DND-41 (cell line): ENCODE results near the gene CTU2.

Experiments
- ATAC-seq: fragments of 200-7000 bp; cut with Tn5 transposase; 3 replicates; pipeline ENCODE4 v1.9.1; 2021; ENCODE audit warnings: low read depth; ENCODE audit not compliant: insufficient read depth
- DNase-seq: peaks from one replicate; pipeline ENCODE4 v3.0.0-alpha.2; 2020
- H2AFZ ChIP-seq: 2 replicates; pipeline ENCODE4 v1.6.0; 2012; ENCODE audit warnings: low read depth, low read length
- H3K27ac ChIP-seq: 2 replicates; pipeline ENCODE4 v1.5.1; 2012; ENCODE audit warnings: low read length, inconsistent platforms
- H3K27me3 ChIP-seq: fragments of 200-600 bp; sonication (generic); 2 replicates; pipeline ENCODE4 v1.6.0; 2012; ENCODE audit warnings: low read length, mild to moderate bottlenecking, inconsistent platforms; ENCODE audit not compliant: insufficient read depth, poor library complexity
- H3K36me3 ChIP-seq: 2 replicates; pipeline ENCODE4 v1.5.1; 2012; ENCODE audit warnings: low read length, inconsistent platforms; ENCODE audit not compliant: insufficient read depth
- H3K4me1 ChIP-seq: 2 replicates; pipeline ENCODE4 v1.5.1; 2012; ENCODE audit warnings: mild to moderate bottlenecking, low read length; ENCODE audit not compliant: insufficient read depth
- H3K4me2 ChIP-seq: 2 replicates; pipeline ENCODE4 v1.6.0; 2012; ENCODE audit warnings: mild to moderate bottlenecking, moderate library complexity, low read length, inconsistent platforms; ENCODE audit not compliant: insufficient read depth
- H3K4me3 ChIP-seq, 2 experiments: fragments of 200-600 bp in 1 of 2; shearing (Covaris generic) in 1 of 2; 2 replicates each; pipeline ENCODE4 v1.5.1; 2012 to 2016; ENCODE audit warnings: inconsistent platforms in 2 of 2, low read length in 2 of 2, mild to moderate bottlenecking in 2 of 2, low read depth in 1 of 2, moderate library complexity in 1 of 2
- H3K79me2 ChIP-seq: 2 replicates; pipeline ENCODE4 v1.6.0; 2012; ENCODE audit warnings: low read length, inconsistent platforms; ENCODE audit not compliant: insufficient read depth
- H3K9ac ChIP-seq: 2 replicates; pipeline ENCODE4 v1.6.0; 2012; ENCODE audit warnings: low read depth, mild to moderate bottlenecking, inconsistent platforms, low read length, moderate library complexity
- H3K9me3 ChIP-seq: 2 replicates; pipeline ENCODE4 v1.5.1; 2012; ENCODE audit warnings: low read length, moderate library complexity, mild to moderate bottlenecking, inconsistent platforms; ENCODE audit not compliant: insufficient read depth, severe bottlenecking
- H4K20me1 ChIP-seq: 2 replicates; pipeline ENCODE4 v1.6.0; 2012; ENCODE audit warnings: low read length; ENCODE audit not compliant: insufficient read depth
- CTCF ChIP-seq: IDR thresholded peaks from 2 replicates; pipeline ENCODE4 v1.5.1; 2012; ENCODE audit warnings: borderline replicate concordance, low read length, moderate library complexity, mild to moderate bottlenecking; ENCODE audit not compliant: poor library complexity, severe bottlenecking; ENCODE audit errors: extremely low read depth
- EZH2 ChIP-seq: IDR thresholded peaks from 3 replicates; pipeline ENCODE4 v1.6.1; 2012; ENCODE audit warnings: borderline replicate concordance, low read depth, mild to moderate bottlenecking, moderate library complexity, low read length, inconsistent platforms; ENCODE audit not compliant: severe bottlenecking

The CTU2 gene

GRCh38 chr16:88739977-88740726 is 33.8 kb downstream of the CTU2 start:
- ATAC-seq: no peak
- Histone ChIP-seq H3K4me3 (no peak overlapping the region), H3K9ac (no peak overlapping the region), H3K27ac (no peak overlapping the region), H2AFZ (no peak overlapping the region), H3K4me1 (no peaks in the 10 kb centered on the region), H3K9me3 (no peaks in the 10 kb centered on the region), H3K79me2 (peaks cover 8% of the 10 kb centered on the region), H3K27me3 (no peaks in the 10 kb centered on the region), H4K20me1 (peaks cover 55% of the 10 kb centered on the region), H3K4me2 (no peak overlapping the region), H3K36me3 (peaks cover 79% of the 10 kb centered on the region)
- TF ChIP-seq CTCF (no peak), EZH2 (no peak)
- DNase-seq: no peak

GRCh38 chr16:88740727-88741055 is 34.4 kb downstream of the CTU2 start:
- H2AFZ ChIP-seq: no peak overlapping the region
- DNase-seq: no peak
- H3K9me3 ChIP-seq: no peaks in the 10 kb centered on the region
- H3K4me1 ChIP-seq: no peaks in the 10 kb centered on the region
- H3K27ac ChIP-seq: no peak overlapping the region
- H3K9ac ChIP-seq: no peak overlapping the region
- H3K36me3 ChIP-seq: peaks cover 74% of the 10 kb centered on the region
- H3K79me2 ChIP-seq: peaks cover 8% of the 10 kb centered on the region
- peaks cover 51% of the 10 kb centered on the region for H4K20me1 ChIP-seq
- no peak overlapping the region for H3K4me3 ChIP-seq
- H3K4me2 ChIP-seq: no peak overlapping the region
- TF ChIP-seq EZH2: no peak
- no peak for TF ChIP-seq CTCF
- H3K27me3 ChIP-seq: no peaks in the 10 kb centered on the region
- no peak for ATAC-seq

- no peak overlapping the region for H3K4me2 ChIP-seq
- H3K9me3 ChIP-seq: no peaks in the 10 kb centered on the region
- no peak overlapping the region for H3K9ac ChIP-seq
- DNase-seq: no peak
- H2AFZ ChIP-seq: no peak overlapping the region
- H4K20me1 ChIP-seq: peaks cover 55% of the 10 kb centered on the region
- peaks cover 8% of the 10 kb centered on the region for H3K79me2 ChIP-seq
- H3K4me3 ChIP-seq: no peak overlapping the region
- no peaks in the 10 kb centered on the region for H3K4me1 ChIP-seq
- no peaks in the 10 kb centered on the region for H3K27me3 ChIP-seq
- H3K27ac ChIP-seq: no peak overlapping the region
- ATAC-seq: no peak
- H3K36me3 ChIP-seq: peaks cover 68% of the 10 kb centered on the region
- TF ChIP-seq EZH2: no peak
- no peak for TF ChIP-seq CTCF
These were observed 35.1 kb downstream of the CTU2 start for GRCh38 chr16:88741368-88741767.
